Stimulated activated CD4-positive, alpha-beta T cell treated with anti-CD3 and anti-CD28 coated beads, Interleukin-12 subunit alpha, Interleukin-12 subunit beta, amount 100 ng/mL, for 24 hours (primary cell): Measurements from ENCODE around the gene DCHS1.

Source experiments
- DNase-seq, 2 experiments: peaks; one replicate each; pipeline ENCODE4 v3.0.0-alpha.2; 2020; ENCODE audit warnings: low read depth in 2 of 2

Gene DCHS1

GRCh38 chr11:6646071-6646470 lies 9.5 kb downstream of the DCHS1 start:
- no peak for DNase-seq

- no peak for DNase-seq
Measured at GRCh38 chr11:6642957-6643356, 12.7 kb downstream of the DCHS1 start.

- DNase-seq: no peak
Measured at GRCh38 chr11:6640985-6641701, 14.5 kb downstream of the DCHS1 start.

GRCh38 chr11:6640036-6640984 lies 15.3 kb downstream of the DCHS1 start:
- DNase-seq: no peak

GRCh38 chr11:6638429-6638828 lies 17.2 kb downstream of the DCHS1 start:
- no peak for DNase-seq

- DNase-seq: no peak
Measured at GRCh38 chr11:6637871-6638270, 17.7 kb downstream of the DCHS1 start.

- DNase-seq: no peak
Measured at GRCh38 chr11:6636480-6636879, 19.1 kb downstream of the DCHS1 start.

- DNase-seq: no peak
Measured at GRCh38 chr11:6635082-6635932, 20.3 kb downstream of the DCHS1 start.

GRCh38 chr11:6634534-6634933 lies 21.1 kb downstream of the DCHS1 start:
- DNase-seq: no peak

- DNase-seq: no peak
Measured at GRCh38 chr11:6633422-6634408, 21.9 kb downstream of the DCHS1 start.

GRCh38 chr11:6632116-6633073 lies 23.2 kb downstream of the DCHS1 start:
- DNase-seq: no peak

GRCh38 chr11:6631361-6631890 lies 24.2 kb downstream of the DCHS1 start:
- DNase-seq: no peak

GRCh38 chr11:6630632-6631291 lies 24.8 kb downstream of the DCHS1 start:
- no peak for DNase-seq

GRCh38 chr11:6629892-6630631 lies 25.5 kb downstream of the DCHS1 start:
- no peak for DNase-seq

GRCh38 chr11:6629573-6629891 lies 26.1 kb downstream of the DCHS1 start:
- DNase-seq: no peak

- no peak for DNase-seq
Measured at GRCh38 chr11:6628526-6628925, 27.1 kb downstream of the DCHS1 start.

GRCh38 chr11:6627762-6628241 lies 27.8 kb downstream of the DCHS1 start:
- DNase-seq: no peak
